Measurements from ENCODE around the gene ITGAD.

DNA sequence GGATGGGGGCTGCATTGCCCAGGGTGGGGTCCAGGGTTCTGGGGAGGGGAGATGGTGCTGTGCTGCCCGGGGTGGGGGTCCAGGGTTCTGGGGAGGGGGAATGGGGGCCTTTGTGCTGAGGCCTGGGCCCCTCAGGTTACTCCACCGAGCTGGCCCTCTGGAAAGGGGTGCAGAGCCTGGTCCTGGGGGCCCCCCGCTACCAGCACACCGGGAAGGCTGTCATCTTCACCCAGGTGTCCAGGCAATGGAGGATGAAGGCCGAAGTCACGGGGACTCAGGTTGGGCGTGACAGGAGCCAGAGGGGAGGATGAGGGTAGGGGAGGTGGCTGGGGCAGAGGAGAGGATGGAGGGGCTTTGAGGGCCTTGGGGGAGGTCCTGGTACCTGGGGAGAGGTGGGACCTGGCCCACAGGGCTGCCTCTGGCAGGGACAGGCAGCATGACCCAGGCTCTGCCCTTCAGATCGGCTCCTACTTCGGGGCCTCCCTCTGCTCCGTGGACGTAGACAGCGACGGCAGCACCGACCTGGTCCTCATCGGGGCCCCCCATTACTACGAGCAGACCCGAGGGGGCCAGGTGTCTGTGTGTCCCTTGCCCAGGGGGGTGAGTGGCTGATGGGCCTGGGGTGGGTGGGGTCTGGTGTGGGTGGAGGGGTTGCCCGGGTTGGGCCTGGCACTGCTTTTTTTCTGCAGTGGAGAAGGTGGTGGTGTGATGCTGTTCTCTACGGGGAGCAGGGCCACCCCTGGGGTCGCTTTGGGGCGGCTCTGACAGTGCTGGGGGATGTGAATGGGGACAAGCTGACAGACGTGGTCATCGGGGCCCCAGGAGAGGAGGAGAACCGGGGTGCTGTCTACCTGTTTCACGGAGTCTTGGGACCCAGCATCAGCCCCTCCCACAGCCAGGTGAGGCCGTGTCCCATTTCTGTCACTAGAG, 30.4 kb upstream of the ITGAD start:
- TF ChIP-seq, protein P1, sequence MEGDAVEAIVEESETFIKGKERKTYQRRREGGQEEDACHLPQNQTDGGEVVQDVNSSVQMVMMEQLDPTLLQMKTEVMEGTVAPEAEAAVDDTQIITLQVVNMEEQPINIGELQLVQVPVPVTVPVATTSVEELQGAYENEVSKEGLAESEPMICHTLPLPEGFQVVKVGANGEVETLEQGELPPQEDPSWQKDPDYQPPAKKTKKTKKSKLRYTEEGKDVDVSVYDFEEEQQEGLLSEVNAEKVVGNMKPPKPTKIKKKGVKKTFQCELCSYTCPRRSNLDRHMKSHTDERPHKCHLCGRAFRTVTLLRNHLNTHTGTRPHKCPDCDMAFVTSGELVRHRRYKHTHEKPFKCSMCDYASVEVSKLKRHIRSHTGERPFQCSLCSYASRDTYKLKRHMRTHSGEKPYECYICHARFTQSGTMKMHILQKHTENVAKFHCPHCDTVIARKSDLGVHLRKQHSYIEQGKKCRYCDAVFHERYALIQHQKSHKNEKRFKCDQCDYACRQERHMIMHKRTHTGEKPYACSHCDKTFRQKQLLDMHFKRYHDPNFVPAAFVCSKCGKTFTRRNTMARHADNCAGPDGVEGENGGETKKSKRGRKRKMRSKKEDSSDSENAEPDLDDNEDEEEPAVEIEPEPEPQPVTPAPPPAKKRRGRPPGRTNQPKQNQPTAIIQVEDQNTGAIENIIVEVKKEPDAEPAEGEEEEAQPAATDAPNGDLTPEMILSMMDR (IDR thresholded peaks at IDR 0.05) = no peak
- TF ChIP-seq POLR2A (IDR thresholded peaks at IDR 0.05) (no peak), EP300 (IDR thresholded peaks at IDR 0.05) (no peak), POLR2AphosphoS5 (IDR thresholded peaks at IDR 0.05) (no peak)

Measured in gastroesophageal sphincter (tissue), 3 donors.